K562 (cell line): ENCODE data around the gene LMO7. TPM values are rescaled to one million over a fixed set of nuclear protein-coding genes. Genes with fewer than 3 reads are reported as not detected.

ENCODE experiments used
- ATAC-seq: fragments of 200-7000 bp; cut with Tn5 transposase; 3 replicates; pipeline ENCODE4 v1.9.1; 2020; ENCODE audit warnings: moderate library complexity
- BruUV-seq: library from RNA; stranded (reverse); fragments of 400-500 nt; replicated peaks from 2 replicates; lab custom pipeline; 2021; lab: Mats Ljungman, UMichigan
- CTCF ChIA-PET: fragments of 300-600 bp; formaldehyde crosslinking; extraction: SDS; loops from one replicate; lab custom pipeline; 2021; ENCODE audit warnings: low intra/inter-chr PET ratio; lab: Yijun Ruan, JAX
- POLR2A ChIA-PET: fragments of 300-600, 350-650 bp; sonication (Branson Sonifier 250); formaldehyde crosslinking; extraction: SDS; loops from one replicate; lab custom pipeline; 2021; ENCODE audit warnings: antibody characterized with exemption, inconsistent platforms; lab: Yijun Ruan, JAX
- DNase-seq, 4 experiments: peaks; one replicate each; pipeline versions ENCODE4 v3.0.0 to v3.0.0-alpha.2; 2011 to 2018; ENCODE audit warnings: low spot score in 3 of 4, mixed read lengths in 3 of 4; ENCODE audit errors: extremely low read depth in 1 of 4
- FAIRE-seq: peaks from 2 replicates; lab custom pipeline; 2011; peaks lifted over from hg19 to GRCh38; lab: Jason Lieb, UNC
- H2AFZ ChIP-seq: 2 replicates; pipeline ENCODE4 v1.6.0; 2011; ENCODE audit warnings: low read depth, low read length, control low read depth, inconsistent platforms
- H3K27ac ChIP-seq: fragments of 200-600 bp; 3 replicates; pipeline ENCODE4 v1.8.0; 2011; ENCODE audit warnings: low read depth, mild to moderate bottlenecking, control low read depth, inconsistent platforms, low read length, moderate library complexity, mixed read lengths; ENCODE audit errors: extremely low read depth
- H3K27me3 ChIP-seq, 2 experiments: fragments of 300-600 bp in 1 of 2; 2 replicates in 1 of 2; 3 replicates in 1 of 2; pipeline versions ENCODE4 v1.6.0 to v1.8.0; 2011; ENCODE audit warnings: inconsistent platforms in 2 of 2, low read length in 2 of 2, mild to moderate bottlenecking in 1 of 2, mixed read lengths in 1 of 2, moderate library complexity in 1 of 2; ENCODE audit not compliant: control insufficient read depth in 2 of 2, insufficient read depth in 2 of 2
- H3K36me3 ChIP-seq: fragments of 300-600 bp; 3 replicates; pipeline ENCODE4 v1.8.0; 2011; ENCODE audit warnings: mild to moderate bottlenecking, low read length, inconsistent platforms; ENCODE audit not compliant: control insufficient read depth, insufficient read depth
- H3K4me1 ChIP-seq, 2 experiments: fragments of 200-600 bp in 1 of 2; replicated peaks in 1 of 2; 2 replicates in 1 of 2; 3 replicates in 1 of 2; pipeline versions ENCODE4 v1.5.1 to v1.8.0; 2011; ENCODE audit warnings: inconsistent platforms in 2 of 2, low read length in 2 of 2, mild to moderate bottlenecking in 1 of 2, mixed read lengths in 1 of 2, moderate library complexity in 1 of 2; ENCODE audit not compliant: control insufficient read depth in 2 of 2, insufficient read depth in 2 of 2
- H3K4me2 ChIP-seq: 2 replicates; pipeline ENCODE4 v1.6.1; 2011; ENCODE audit warnings: low read length, control low read depth, inconsistent platforms, mixed read lengths; ENCODE audit not compliant: insufficient read depth
- H3K4me3 ChIP-seq: fragments of 200-600 bp; sonication (generic), shearing (Covaris generic); 2 replicates; pipeline ENCODE4 v1.5.1; 2016; ENCODE audit warnings: control low read depth, inconsistent platforms
- H3K79me2 ChIP-seq: fragments of 200-600 bp; 3 replicates; pipeline ENCODE4 v1.8.0; 2011; ENCODE audit warnings: low read length, inconsistent platforms; ENCODE audit not compliant: control insufficient read depth, insufficient read depth
- H3K9ac ChIP-seq, 2 experiments: 2 replicates each; pipeline versions ENCODE4 v1.6.0 to v1.6.1; 2011; ENCODE audit warnings: low read depth in 2 of 2, low read length in 2 of 2, control low read depth in 1 of 2, inconsistent platforms in 1 of 2, mild to moderate bottlenecking in 1 of 2, mixed read lengths in 1 of 2; ENCODE audit not compliant: insufficient read depth in 1 of 2
- H3K9me1 ChIP-seq: one replicate; pipeline ENCODE4 v1.6.0; 2011; ENCODE audit warnings: inconsistent platforms, mild to moderate bottlenecking, low read length, moderate library complexity; ENCODE audit not compliant: control insufficient read depth, insufficient read depth
- H3K9me3 ChIP-seq: replicated peaks from 2 replicates; pipeline ENCODE4 v1.5.1; 2011; ENCODE audit warnings: low read depth, low read length, inconsistent platforms; ENCODE audit not compliant: control insufficient read depth, insufficient read depth
- H4K20me1 ChIP-seq: replicated peaks from 2 replicates; pipeline ENCODE4 v1.6.1; 2011; ENCODE audit warnings: low read length, inconsistent platforms, mixed read lengths; ENCODE audit not compliant: control insufficient read depth, insufficient read depth
- FOS ChIP-seq: IDR thresholded peaks from 3 replicates; pipeline ENCODE4 v1.6.1; 2011; ENCODE audit not compliant: insufficient read length; ENCODE audit errors: extremely low read depth
- KLF1 ChIP-seq: fragments of 450-650 bp; IDR thresholded peaks from 2 replicates; pipeline ENCODE4 v1.6.1; 2016; ENCODE audit warnings: missing genetic modification characterization, missing compliant biosample characterization
- NFRKB ChIP-seq: fragments of 450-650 bp; IDR thresholded peaks from 2 replicates; pipeline ENCODE4 v1.6.1; 2016; ENCODE audit warnings: low read depth
- NR4A1 ChIP-seq, 2 experiments: fragments of 250-450 bp in 1 of 2; fragments of 450-650 bp in 1 of 2; sonication (Bioruptor Pico) in 1 of 2; IDR thresholded peaks; 2 replicates each; pipeline versions ENCODE4 v1.4.0 to v1.6.1; 2016 to 2020; ENCODE audit warnings: mild to moderate bottlenecking in 2 of 2, missing compliant biosample characterization in 1 of 2, missing genetic modification characterization in 1 of 2, moderate library complexity in 1 of 2
- SETDB1 ChIP-seq: IDR thresholded peaks from one replicate; pipeline ENCODE4 v1.6.1; 2012; ENCODE audit warnings: low read length, control low read depth, inconsistent platforms
- ZNF324 ChIP-seq: fragments of 250-450 bp; sonication (Bioruptor Pico); IDR thresholded peaks from 2 replicates; pipeline ENCODE4 v1.4.0; 2020; ENCODE audit warnings: mild to moderate bottlenecking
- ZNF695 ChIP-seq: fragments of 450-650 bp; formaldehyde crosslinking; IDR thresholded peaks from 2 replicates; pipeline ENCODE4 v1.4.0; 2020; ENCODE audit warnings: mild to moderate bottlenecking, moderate library complexity
- ZNF717 ChIP-seq: fragments of 250-450 bp; sonication (Bioruptor Pico); IDR thresholded peaks from 2 replicates; pipeline ENCODE4 v1.5.0; 2021
- WGBS: fragments of 100-300 bp; shearing (Covaris generic); methylation state at CpG from one replicate; pipeline ENCODE4 v1.1.6; 2016; ENCODE audit warnings: low coverage, mixed read lengths; ENCODE audit not compliant: insufficient coverage; ENCODE audit errors: missing lambda C conversion rate; 5-methylcytosine and 5-hydroxymethylcytosine counted together
- in situ Hi-C: fragments of 300-500 bp; cut with MboI; formaldehyde crosslinking; loops from 4 replicates; pipeline ENCODE4 v1.15.0; 2018; ENCODE audit warnings: inconsistent platforms, mixed read lengths
- intact Hi-C: fragments of 100-400 bp; cut with micrococcal nuclease; formaldehyde crosslinking; loops from 2 replicates; pipeline ENCODE4 v1.14.2; 2022
- polyA plus RNA-seq, 8 experiments: library from polyadenylated mRNA; depleted of rRNA in 4 of 8; stranded (reverse) in 5 of 8; unstranded in 3 of 8; fragments of >200 nt; fragmentation: Nextera tagmentation in 2 of 8; fragmentation: Illumina TruSeq in 1 of 8; extraction: Ambion mirVana in 2 of 8; extraction: Trizol in 1 of 8; gene quantifications; 2 replicates each; pipeline versions ENCODE4 v1.2.1 to v1.2.3, GENCODE V29; 2011 to 2014; ENCODE audit warnings: inconsistent platforms in 1 of 8, missing spikeins in 1 of 8
- total RNA-seq, 7 experiments: library from RNA; depleted of rRNA in 6 of 7; stranded (reverse); fragments of >200 nt in 6 of 7; fragmentation: Illumina TruSeq in 2 of 7; extraction: Trizol in 2 of 7; gene quantifications; 2 replicates each; pipeline versions ENCODE4 v1.2.1 to v1.2.3, GENCODE V29; 2011 to 2021; ENCODE audit warnings: low replicate concordance in 1 of 7
- TF ChIP-seq, protein P1 (sequence below): fragments of 450-650 bp; conservative IDR thresholded peaks from 2 replicates; pipeline ENCODE4 v1.6.1; 2016; ENCODE audit warnings: missing genetic modification characterization, low read depth, mild to moderate bottlenecking, control low read depth, missing compliant biosample characterization
- TF ChIP-seq, protein P2 (sequence below): fragments of 250-450 bp; sonication (Bioruptor Pico); IDR thresholded peaks from 2 replicates; pipeline ENCODE4 v1.5.1; 2021; ENCODE audit warnings: mild to moderate bottlenecking
- TF ChIP-seq, protein P3 (sequence below): sonication (generic); formaldehyde crosslinking; IDR thresholded peaks from 2 replicates; pipeline ENCODE4 v1.4.0; 2020; ENCODE audit warnings: mild to moderate bottlenecking, missing genetic modification reagents
- TF ChIP-seq, protein P4 (sequence below): fragments of 200-800 bp; sonication (Bioruptor generic); IDR thresholded peaks from 2 replicates; pipeline ENCODE4 v1.6.1; 2016; ENCODE audit warnings: missing genetic modification characterization, missing compliant biosample characterization

LMO7 gene
- total and polyA plus RNA-seq, 9 of the 15 experiments (the other 6 are each of a cell fraction or from before 2014, with no cell fraction given) = 0.42 to 4.3 (median 1.7) TPM

DNA sequence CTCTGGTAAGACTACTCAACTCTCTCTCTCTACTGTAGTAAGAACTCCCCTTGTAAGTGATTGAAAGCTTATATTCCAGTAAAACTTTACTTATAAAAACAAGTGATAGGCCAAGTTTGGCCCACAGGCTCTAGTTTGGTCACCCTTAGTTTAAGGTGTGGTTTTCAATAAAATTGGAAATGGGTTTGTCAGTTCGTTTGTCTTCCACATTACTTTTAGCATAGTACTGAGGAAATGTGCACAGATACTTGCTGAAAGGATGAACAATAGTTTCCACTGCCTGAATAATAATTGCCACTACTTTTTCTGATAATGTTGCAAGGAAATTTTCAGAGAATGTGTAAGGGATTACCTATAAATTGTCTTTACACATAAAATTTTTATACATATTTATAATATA, 54.5 kb downstream of the LMO7 start:
- Histone ChIP-seq H3K27me3 (no peaks in the 10 kb centered on the region), H3K79me2 (no peaks in the 10 kb centered on the region), H3K4me1 (no peaks in the 10 kb centered on the region), H3K9me3 (no peaks in the 10 kb centered on the region), H3K4me2 (no peak overlapping the region), H2AFZ (no peak overlapping the region), H3K27ac (no peak overlapping the region), H3K9me1 (no peaks in the 10 kb centered on the region), H3K9ac (no peak overlapping the region), H3K36me3 (no peaks in the 10 kb centered on the region), H4K20me1 (no peaks in the 10 kb centered on the region), H3K4me3 (no peak overlapping the region)
- ATAC-seq (no peak), FAIRE-seq (no peak), DNase-seq (no peak)
- 0% methylated on average over 1 of the region's 1 CpG for WGBS
- intact Hi-C loops = loop anchor here (10.0 kb wide), 1 partner anchor 324 kb away; no protein-coding TSS in a partner anchor
- CTCF ChIA-PET = no interaction called here
- TF ChIP-seq, protein P1, sequence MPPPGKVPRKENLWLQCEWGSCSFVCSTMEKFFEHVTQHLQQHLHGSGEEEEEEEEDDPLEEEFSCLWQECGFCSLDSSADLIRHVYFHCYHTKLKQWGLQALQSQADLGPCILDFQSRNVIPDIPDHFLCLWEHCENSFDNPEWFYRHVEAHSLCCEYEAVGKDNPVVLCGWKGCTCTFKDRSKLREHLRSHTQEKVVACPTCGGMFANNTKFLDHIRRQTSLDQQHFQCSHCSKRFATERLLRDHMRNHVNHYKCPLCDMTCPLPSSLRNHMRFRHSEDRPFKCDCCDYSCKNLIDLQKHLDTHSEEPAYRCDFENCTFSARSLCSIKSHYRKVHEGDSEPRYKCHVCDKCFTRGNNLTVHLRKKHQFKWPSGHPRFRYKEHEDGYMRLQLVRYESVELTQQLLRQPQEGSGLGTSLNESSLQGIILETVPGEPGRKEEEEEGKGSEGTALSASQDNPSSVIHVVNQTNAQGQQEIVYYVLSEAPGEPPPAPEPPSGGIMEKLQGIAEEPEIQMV (tag) = no peak
- TF ChIP-seq FOS = no peak
- TF ChIP-seq, protein P2, sequence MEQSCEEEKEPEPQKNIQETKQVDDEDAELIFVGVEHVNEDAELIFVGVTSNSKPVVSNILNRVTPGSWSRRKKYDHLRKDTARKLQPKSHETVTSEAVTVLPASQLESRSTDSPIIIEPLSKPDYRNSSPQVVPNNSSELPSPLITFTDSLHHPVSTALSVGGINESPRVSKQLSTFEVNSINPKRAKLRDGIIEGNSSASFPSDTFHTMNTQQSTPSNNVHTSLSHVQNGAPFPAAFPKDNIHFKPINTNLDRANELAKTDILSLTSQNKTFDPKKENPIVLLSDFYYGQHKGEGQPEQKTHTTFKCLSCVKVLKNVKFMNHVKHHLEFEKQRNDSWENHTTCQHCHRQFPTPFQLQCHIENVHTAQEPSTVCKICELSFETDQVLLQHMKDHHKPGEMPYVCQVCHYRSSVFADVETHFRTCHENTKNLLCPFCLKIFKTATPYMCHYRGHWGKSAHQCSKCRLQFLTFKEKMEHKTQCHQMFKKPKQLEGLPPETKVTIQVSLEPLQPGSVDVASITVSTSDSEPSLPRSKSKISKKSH (CRISPR knock-in tag) = no peak
- TF ChIP-seq KLF1 (tag) = no peak
- TF ChIP-seq SETDB1 = no peak
- TF ChIP-seq, protein P3, sequence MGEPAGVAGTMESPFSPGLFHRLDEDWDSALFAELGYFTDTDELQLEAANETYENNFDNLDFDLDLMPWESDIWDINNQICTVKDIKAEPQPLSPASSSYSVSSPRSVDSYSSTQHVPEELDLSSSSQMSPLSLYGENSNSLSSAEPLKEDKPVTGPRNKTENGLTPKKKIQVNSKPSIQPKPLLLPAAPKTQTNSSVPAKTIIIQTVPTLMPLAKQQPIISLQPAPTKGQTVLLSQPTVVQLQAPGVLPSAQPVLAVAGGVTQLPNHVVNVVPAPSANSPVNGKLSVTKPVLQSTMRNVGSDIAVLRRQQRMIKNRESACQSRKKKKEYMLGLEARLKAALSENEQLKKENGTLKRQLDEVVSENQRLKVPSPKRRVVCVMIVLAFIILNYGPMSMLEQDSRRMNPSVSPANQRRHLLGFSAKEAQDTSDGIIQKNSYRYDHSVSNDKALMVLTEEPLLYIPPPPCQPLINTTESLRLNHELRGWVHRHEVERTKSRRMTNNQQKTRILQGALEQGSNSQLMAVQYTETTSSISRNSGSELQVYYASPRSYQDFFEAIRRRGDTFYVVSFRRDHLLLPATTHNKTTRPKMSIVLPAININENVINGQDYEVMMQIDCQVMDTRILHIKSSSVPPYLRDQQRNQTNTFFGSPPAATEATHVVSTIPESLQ = no peak
- TF ChIP-seq, protein P4, sequence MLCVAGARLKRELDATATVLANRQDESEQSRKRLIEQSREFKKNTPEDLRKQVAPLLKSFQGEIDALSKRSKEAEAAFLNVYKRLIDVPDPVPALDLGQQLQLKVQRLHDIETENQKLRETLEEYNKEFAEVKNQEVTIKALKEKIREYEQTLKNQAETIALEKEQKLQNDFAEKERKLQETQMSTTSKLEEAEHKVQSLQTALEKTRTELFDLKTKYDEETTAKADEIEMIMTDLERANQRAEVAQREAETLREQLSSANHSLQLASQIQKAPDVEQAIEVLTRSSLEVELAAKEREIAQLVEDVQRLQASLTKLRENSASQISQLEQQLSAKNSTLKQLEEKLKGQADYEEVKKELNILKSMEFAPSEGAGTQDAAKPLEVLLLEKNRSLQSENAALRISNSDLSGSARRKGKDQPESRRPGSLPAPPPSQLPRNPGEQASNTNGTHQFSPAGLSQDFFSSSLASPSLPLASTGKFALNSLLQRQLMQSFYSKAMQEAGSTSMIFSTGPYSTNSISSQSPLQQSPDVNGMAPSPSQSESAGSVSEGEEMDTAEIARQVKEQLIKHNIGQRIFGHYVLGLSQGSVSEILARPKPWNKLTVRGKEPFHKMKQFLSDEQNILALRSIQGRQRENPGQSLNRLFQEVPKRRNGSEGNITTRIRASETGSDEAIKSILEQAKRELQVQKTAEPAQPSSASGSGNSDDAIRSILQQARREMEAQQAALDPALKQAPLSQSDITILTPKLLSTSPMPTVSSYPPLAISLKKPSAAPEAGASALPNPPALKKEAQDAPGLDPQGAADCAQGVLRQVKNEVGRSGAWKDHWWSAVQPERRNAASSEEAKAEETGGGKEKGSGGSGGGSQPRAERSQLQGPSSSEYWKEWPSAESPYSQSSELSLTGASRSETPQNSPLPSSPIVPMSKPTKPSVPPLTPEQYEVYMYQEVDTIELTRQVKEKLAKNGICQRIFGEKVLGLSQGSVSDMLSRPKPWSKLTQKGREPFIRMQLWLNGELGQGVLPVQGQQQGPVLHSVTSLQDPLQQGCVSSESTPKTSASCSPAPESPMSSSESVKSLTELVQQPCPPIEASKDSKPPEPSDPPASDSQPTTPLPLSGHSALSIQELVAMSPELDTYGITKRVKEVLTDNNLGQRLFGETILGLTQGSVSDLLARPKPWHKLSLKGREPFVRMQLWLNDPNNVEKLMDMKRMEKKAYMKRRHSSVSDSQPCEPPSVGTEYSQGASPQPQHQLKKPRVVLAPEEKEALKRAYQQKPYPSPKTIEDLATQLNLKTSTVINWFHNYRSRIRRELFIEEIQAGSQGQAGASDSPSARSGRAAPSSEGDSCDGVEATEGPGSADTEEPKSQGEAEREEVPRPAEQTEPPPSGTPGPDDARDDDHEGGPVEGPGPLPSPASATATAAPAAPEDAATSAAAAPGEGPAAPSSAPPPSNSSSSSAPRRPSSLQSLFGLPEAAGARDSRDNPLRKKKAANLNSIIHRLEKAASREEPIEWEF (CRISPR knock-in tag) = no peak
- TF ChIP-seq ZNF717 = no peak
- TF ChIP-seq NR4A1 (CRISPR knock-in tag; IDR thresholded peaks at IDR 0.05) = no peak
- TF ChIP-seq NR4A1 (tag; IDR thresholded peaks at IDR 0.05) = no peak
- no peak for TF ChIP-seq NFRKB
- no peak for TF ChIP-seq ZNF324 (CRISPR knock-in tag)
- TF ChIP-seq ZNF695 = no peak
- in situ Hi-C loops = loop anchor here (10.0 to 25.0 kb wide), 2 partner anchors 784 to 1222 kb away; no protein-coding TSS in a partner anchor
- POLR2A ChIA-PET = no interaction called here
- BruUV-seq = no TSS peak
